T47D (cell line): ENCODE measurements around the gene NIPAL1.

Experiments
- DNase-seq, 2 experiments: peaks; one replicate each; pipeline versions ENCODE4 v3.0.0 to v3.0.0-alpha.2; 2011 to 2012; ENCODE audit warnings: low read depth in 1 of 2, low spot score in 1 of 2
- JUND ChIP-seq: IDR thresholded peaks from 2 replicates; pipeline ENCODE4 v1.6.1; 2012; ENCODE audit warnings: low read depth
- in situ Hi-C: cut with HindIII; loops from 2 replicates; pipeline ENCODE4 v1.10.0; 2016; ENCODE audit warnings: low sequenced_read_pairs, low pct_unique_long_range_greater_than_20kb

NIPAL1 gene

GRCh38 chr4:48049483-48049882 lies 32.9 kb downstream of the NIPAL1 start:
- DNase-seq: no peak
- TF ChIP-seq JUND: no peak
- in situ Hi-C loops: no loop called here

DNA sequence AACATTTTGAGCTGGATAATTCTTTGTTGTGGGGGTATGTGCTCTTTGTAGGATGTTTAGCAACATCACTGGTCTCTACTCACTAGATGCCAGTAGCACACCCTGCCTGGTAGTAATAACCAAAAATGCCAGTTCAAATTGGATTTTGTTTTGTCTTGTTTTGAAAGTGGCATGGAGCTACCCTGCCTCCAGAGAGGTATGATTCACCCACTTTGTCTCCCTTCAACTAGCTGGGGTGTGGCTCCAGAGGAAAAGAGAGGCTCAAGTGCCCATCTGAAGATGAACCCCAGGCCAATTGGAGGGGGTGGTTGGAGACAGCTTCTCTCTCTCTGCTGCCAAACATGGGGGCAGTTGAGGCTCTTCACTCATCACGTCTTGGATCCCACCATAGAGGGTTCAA lies 34.5 kb downstream of the NIPAL1 start:
- in situ Hi-C loops: no loop called here
- TF ChIP-seq JUND: no peak
- no peak for DNase-seq

- DNase-seq: no peak
Measured at GRCh38 chr4:48058617-48059530, 42.3 kb downstream of the NIPAL1 start.

DNA sequence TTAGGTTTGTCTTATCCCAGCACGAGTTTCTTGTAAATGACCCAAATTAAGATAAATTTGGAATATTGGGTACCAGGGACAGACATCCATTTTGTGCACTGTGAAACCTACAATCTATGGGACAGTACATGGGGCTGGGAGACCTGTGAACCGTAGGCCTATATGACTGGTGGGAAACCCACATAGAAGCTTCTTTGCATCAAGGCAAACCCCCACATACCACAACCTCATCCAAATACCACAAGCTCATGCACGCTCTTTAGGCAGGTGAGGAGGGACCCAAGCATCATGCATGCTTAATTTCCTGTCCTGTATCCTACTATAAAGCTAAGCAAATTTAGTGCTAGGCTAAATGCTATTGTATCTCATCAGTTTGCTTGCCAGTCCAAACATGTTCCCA lies 47.8 kb downstream of the NIPAL1 start:
- TF ChIP-seq JUND: no peak
- in situ Hi-C loops: no loop called here
- DNase-seq: no peak

More at GRCh38 chr4:48058617-48059530, 42.3 kb downstream of the NIPAL1 start:
- in situ Hi-C loops: no loop called here
- TF ChIP-seq JUND: no peak

DNA sequence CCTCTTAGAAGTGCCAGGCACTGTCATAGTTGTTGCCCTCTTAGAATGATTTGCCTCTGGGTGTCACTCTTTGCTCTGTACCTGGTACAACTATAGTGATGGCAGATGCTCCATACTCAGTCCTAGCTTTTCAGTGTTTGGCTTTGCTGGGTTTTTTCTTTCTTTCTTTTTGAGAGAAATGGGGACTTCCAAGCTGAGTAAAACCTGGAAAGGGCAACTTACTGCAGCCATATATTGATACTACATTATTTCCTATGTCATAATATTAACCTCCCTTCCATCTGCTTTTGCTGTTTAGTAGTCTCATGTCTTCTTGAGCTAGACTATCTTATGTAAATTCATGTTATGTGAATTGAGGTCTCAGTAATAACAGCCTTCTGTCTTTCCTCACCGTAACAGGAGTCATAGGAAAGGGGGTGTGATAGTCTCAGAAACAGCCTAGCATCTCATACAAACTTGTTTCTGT lies 49.0 kb downstream of the NIPAL1 start:
- DNase-seq: no peak
- in situ Hi-C loops: no loop called here
- TF ChIP-seq JUND: no peak

DNA sequence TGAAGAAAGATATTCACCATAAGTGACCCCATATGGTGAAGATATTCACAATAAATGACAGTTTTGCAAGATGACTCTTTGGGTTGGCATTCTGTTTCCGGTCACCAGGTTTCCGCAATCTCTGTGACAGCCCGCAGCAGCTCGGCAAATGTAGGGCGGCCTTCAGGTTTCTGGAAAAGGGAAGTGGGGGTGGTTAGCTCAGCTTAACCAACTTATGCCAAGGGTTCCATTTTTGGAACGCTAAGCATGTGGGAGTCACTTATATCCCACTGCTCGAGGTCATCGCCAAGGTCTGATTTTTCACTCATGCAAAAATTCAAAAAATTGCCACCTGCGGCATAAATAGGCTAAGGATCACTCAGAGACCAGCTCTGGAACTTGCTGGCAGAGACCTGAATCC lies 51.0 kb downstream of the NIPAL1 start:
- in situ Hi-C loops: no loop called here
- DNase-seq: no peak
- TF ChIP-seq JUND: no peak

DNA sequence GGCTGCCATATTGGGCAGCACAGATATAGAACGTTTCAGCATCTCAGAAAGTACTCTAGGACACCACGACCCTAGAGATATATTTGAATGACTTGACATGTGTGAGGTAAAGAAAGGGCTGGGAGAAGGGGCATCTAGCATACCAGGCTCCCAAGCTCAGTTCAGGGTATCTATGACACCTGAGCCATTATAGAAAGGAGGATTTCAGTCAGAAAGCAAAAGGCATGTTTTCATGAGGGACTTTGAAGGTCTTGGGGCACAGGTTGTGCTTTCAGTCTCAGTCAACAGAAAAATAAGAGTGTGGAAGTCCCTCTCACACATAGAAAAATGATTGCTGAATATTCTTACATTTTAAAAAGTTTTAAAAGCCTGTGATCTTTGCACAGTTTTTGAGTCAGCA lies 51.6 kb downstream of the NIPAL1 start:
- in situ Hi-C loops: no loop called here
- no peak for TF ChIP-seq JUND
- DNase-seq: no peak

DNA sequence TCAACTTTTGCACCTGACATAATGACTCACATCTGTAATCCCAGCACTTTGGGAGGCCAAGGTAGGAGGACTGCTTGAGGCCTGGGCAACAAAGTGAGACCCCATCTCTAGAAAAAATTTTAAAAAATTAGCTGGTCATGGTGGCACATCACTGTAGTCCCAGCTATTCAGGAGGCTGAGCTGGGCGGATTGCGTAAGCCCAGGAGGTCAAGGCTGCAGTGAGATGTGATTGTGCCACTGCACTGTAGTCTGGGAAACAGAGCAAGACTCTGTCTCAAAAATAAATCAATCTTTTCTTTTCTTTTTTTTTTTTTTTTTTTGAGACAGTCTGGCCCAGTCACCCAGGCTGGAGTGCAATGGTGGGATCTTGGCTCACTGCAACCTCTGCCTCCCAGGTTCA lies 52.5 kb downstream of the NIPAL1 start:
- no peak for TF ChIP-seq JUND
- in situ Hi-C loops: no loop called here
- DNase-seq: no peak

DNA sequence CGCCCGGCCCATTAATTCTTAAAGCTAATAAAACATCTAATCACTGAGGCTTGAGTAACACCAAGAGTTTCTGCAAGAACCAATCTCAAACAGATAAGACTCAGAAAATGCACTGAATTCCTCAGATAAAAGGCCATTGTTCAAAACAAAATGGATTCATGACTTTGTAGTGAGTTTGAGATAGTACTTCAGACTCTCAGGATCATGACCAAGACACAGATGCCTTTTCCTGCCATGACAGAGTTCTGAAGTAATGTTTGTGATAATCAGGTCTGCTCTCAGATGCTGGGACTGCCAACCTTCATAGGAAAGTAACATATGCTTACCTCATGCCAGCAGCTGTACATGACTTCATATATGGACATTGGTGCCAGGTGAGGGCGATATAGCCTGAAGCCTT lies 54.6 kb downstream of the NIPAL1 start:
- DNase-seq: no peak
- in situ Hi-C loops: no loop called here
- TF ChIP-seq JUND: no peak

DNA sequence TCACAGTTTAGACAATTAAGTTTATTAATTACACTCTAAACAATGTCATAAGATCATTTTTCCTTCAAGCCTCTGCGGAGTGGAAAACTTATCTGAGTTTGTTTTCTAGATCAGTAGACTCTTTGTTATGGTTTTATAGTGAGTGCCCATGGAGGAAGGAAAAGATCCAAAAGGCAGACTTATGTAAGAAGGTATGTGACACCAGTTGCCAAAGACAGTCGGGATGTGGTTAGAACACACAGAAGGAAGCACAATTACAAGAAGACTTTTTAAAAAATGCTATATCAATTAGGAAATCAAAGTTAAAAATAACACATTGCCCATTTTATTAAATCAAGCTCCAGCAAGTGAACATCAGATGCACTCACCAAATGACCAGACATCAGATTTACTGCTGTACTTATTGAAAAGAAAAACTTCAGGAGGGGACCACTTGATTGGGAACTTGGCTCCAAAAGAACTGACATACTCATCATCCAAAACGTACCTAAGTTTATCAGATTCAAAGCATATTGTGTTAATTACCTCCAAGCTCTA lies 57.1 kb downstream of the NIPAL1 start:
- in situ Hi-C loops: no loop called here
- no peak for TF ChIP-seq JUND
- DNase-seq: no peak

DNA sequence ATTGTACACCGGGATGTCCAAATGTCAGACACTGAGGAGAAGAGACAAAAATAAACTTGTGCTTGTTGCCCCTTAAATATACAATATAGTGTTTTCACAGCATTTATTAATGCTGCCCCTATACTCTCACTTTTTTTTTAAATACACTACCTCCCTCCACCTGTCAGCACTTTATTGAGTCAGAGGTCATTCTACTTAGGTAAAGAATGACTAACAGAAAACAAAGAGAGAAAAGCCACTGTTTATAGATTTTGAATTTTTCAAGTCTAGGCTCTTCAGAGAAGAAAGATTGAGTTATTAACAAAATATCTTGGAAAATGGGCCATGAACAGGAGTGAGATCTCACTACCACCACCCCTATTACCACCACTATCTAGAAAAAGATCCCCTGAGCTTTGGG lies 58.1 kb downstream of the NIPAL1 start:
- TF ChIP-seq JUND: no peak
- no peak for DNase-seq
- in situ Hi-C loops: no loop called here

GRCh38 chr4:48078425-48078824 lies 61.9 kb downstream of the NIPAL1 start:
- no peak for DNase-seq
- no peak for TF ChIP-seq JUND
- in situ Hi-C loops: no loop called here

DNA sequence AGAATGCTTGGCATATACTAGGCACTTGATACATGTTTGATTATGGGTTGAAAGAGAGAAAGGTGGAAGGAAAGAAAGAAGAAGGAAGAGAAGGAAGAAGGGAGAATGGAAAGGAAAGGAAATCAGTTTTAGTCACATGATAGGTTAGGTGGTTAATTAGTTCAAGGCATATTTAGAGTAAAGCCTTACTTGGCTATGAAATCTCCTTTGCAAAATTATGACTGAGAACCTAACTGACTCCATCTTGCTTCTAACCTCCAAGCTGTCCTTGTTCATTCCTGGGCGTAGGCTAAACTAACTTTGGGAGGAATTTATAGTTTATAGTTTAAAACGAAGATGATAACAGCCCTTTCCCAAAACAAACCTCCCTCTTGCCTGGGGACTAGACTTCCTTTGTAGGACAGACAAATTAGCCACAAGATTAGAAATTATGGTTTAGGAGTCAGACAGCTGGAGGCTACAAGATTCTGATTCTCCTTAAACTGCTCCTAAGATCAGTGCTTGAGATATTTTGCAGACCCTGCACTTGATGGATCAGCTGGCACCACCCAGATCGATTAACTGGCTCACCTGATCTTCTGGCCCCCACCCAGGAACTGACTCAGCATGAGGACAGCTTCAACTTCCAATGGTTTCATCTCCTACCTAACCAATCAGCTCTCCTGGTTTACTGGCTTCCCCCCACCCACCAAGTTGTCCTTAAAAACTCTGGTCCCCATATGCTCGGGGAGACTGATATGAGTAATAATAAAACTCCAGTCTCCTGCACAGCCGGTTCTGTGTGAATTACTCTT lies 62.5 kb downstream of the NIPAL1 start:
- in situ Hi-C loops: no loop called here
- DNase-seq: no peak
- no peak for TF ChIP-seq JUND
